ENCODE results near the gene PEX10. TPM values are rescaled to one million over a fixed set of nuclear protein-coding genes. Genes with fewer than 3 reads are reported as not detected.

PEX10 gene
- total RNA-seq, 2 experiments from 2014 or later: 17.1 to 19.0 TPM

- no peaks in the 10 kb centered on the region for H3K36me3 Mint-ChIP-seq (ENCODE audit: low read depth)
- TF ChIP-seq CTCF (IDR thresholded peaks at IDR 0.05): no peak
- no peak overlapping the region for H3K27ac Mint-ChIP-seq
- H3K27me3 Mint-ChIP-seq: no peaks in the 10 kb centered on the region
- no peaks in the 10 kb centered on the region for H3K9me3 Mint-ChIP-seq
- ChIA-PET CTCF (interaction anchor here (10.8 kb wide), 1 partner anchor 183 kb away, joined by 239 read pairs; the partner anchor contains the start of gene FAAP20), POLR2A (interaction anchor here (0.8 kb wide), 1 partner anchor 182 kb away, joined by 3 read pairs; no protein-coding TSS in a partner anchor)
- no peak overlapping the region for H3K4me3 Mint-ChIP-seq
- no peaks in the 10 kb centered on the region for H3K4me1 Mint-ChIP-seq (ENCODE audit: low read depth)
- intact Hi-C loops (cut with micrococcal nuclease): no loop called here
- no peak for ATAC-seq
- no peak for DNase-seq
These were observed 35.3 kb downstream of the PEX10 start for GRCh38 chr1:2376931-2377672.

GRCh38 chr1:2376261-2376741 is 36.1 kb downstream of the PEX10 start:
- no peak for DNase-seq
- CTCF ChIA-PET: interaction anchor here (10.8 kb wide), 1 partner anchor 182 kb away, joined by 239 read pairs; the partner anchor contains the start of gene FAAP20
- no peak overlapping the region for H3K27ac Mint-ChIP-seq

GRCh38 chr1:2375923-2376260 is 36.5 kb downstream of the PEX10 start:
- CTCF ChIA-PET: interaction anchor here (10.8 kb wide), 1 partner anchor 181 kb away, joined by 239 read pairs; the partner anchor contains the start of gene FAAP20
- ATAC-seq (no peak), DNase-seq (no peak)
- Mint-ChIP-seq H3K27me3 (no peaks in the 10 kb centered on the region), H3K27ac (no peak overlapping the region), H3K4me1 (ENCODE audit: low read depth) (no peaks in the 10 kb centered on the region), H3K9me3 (no peaks in the 10 kb centered on the region), H3K4me3 (no peak overlapping the region), H3K36me3 (ENCODE audit: low read depth) (no peaks in the 10 kb centered on the region)
- intact Hi-C loops (cut with micrococcal nuclease): no loop called here
- no peak for TF ChIP-seq CTCF (IDR thresholded peaks at IDR 0.05)
- POLR2A ChIA-PET: no interaction called here

More at GRCh38 chr1:2376261-2376741, 36.1 kb downstream of the PEX10 start:
- Mint-ChIP-seq H3K27me3 (no peaks in the 10 kb centered on the region), H3K9me3 (no peaks in the 10 kb centered on the region), H3K4me3 (no peak overlapping the region), H3K36me3 (ENCODE audit: low read depth) (no peaks in the 10 kb centered on the region), H3K4me1 (ENCODE audit: low read depth) (no peaks in the 10 kb centered on the region)
- POLR2A ChIA-PET: no interaction called here
- intact Hi-C loops (cut with micrococcal nuclease): no loop called here
- no peak for ATAC-seq
- TF ChIP-seq CTCF (IDR thresholded peaks at IDR 0.05): no peak

- Mint-ChIP-seq H3K4me3 (no peak overlapping the region), H3K36me3 (ENCODE audit: low read depth) (no peaks in the 10 kb centered on the region), H3K9me3 (no peaks in the 10 kb centered on the region), H3K27me3 (no peaks in the 10 kb centered on the region), H3K27ac (no peak overlapping the region), H3K4me1 (ENCODE audit: low read depth) (no peaks in the 10 kb centered on the region)
- no peak for DNase-seq
- POLR2A ChIA-PET: no interaction called here
- ATAC-seq: no peak
- intact Hi-C loops (cut with micrococcal nuclease): no loop called here
- CTCF ChIA-PET: interaction anchor here (10.8 kb wide), 1 partner anchor 181 kb away, joined by 239 read pairs; the partner anchor contains the start of gene FAAP20
- TF ChIP-seq CTCF (IDR thresholded peaks at IDR 0.05): no peak
These were observed 37.0 kb downstream of the PEX10 start for GRCh38 chr1:2375246-2375922.
